ENCODE results near the gene FILIP1L. TPM values are rescaled to one million over a fixed set of nuclear protein-coding genes. Genes with fewer than 3 reads are reported as not detected.

FILIP1L gene
- total RNA-seq, 1 donor from 2014 or later = 0.15 TPM

DNA sequence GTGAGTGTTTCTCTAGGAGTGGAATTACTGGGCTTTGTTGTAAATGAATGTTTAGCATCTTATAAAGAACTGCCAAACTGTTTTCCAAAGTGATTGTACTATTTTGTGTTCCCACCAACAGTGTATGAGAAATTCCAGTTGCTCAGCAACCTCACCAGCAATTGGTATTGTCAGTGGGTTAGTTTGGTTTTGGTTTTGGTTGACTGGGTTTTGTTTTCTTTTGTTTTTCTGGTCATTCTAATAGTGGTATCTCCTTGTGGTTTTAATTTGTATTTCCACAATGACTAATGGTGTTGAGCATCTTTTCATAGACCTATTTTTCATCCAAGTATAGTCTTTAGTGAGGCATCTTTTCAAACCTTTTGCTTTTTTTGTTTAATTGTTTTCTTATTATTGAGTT is 27.1 kb downstream of the FILIP1L start:
- Histone ChIP-seq H3K9me3 (ENCODE audit: low read depth) (no peaks in the 10 kb centered on the region), H3K4me3 (no peak overlapping the region), H2AFZ (replicated peaks) (no peak overlapping the region), H3K9ac (no peak overlapping the region), H3K79me2 (ENCODE audit: low read depth) (no peaks in the 10 kb centered on the region), H4K20me1 (ENCODE audit: low read depth) (no peaks in the 10 kb centered on the region), H3K27me3 (no peaks in the 10 kb centered on the region), H3K4me1 (peaks cover 6% of the 10 kb centered on the region), H3F3A (ENCODE audit: low read depth) (no peaks in the 10 kb centered on the region), H3K4me2 (no peak overlapping the region), H3K36me3 (no peaks in the 10 kb centered on the region), H3K27ac (no peak overlapping the region)
- DNase-seq (ENCODE audit: low spot score) = no peak
- peaks cover 50% of the 10 kb centered on the region for H3K4me1 Mint-ChIP-seq
- TF ChIP-seq EZH2phosphoT487 (IDR thresholded peaks at IDR 0.05) (no peak), EZH2 (IDR thresholded peaks at IDR 0.05) (no peak)
- TF ChIP-seq, protein P1, sequence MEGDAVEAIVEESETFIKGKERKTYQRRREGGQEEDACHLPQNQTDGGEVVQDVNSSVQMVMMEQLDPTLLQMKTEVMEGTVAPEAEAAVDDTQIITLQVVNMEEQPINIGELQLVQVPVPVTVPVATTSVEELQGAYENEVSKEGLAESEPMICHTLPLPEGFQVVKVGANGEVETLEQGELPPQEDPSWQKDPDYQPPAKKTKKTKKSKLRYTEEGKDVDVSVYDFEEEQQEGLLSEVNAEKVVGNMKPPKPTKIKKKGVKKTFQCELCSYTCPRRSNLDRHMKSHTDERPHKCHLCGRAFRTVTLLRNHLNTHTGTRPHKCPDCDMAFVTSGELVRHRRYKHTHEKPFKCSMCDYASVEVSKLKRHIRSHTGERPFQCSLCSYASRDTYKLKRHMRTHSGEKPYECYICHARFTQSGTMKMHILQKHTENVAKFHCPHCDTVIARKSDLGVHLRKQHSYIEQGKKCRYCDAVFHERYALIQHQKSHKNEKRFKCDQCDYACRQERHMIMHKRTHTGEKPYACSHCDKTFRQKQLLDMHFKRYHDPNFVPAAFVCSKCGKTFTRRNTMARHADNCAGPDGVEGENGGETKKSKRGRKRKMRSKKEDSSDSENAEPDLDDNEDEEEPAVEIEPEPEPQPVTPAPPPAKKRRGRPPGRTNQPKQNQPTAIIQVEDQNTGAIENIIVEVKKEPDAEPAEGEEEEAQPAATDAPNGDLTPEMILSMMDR (IDR thresholded peaks at IDR 0.05) = no peak
- no peaks in the 10 kb centered on the region for H3K27me3 Mint-ChIP-seq (ENCODE audit: insufficient read depth, low read depth)
- no peaks in the 10 kb centered on the region for H3K9me3 Mint-ChIP-seq
- peak overlapping the region; percentile 97 for H3K27ac Mint-ChIP-seq
- peak overlapping the region; percentile 37 for H3K4me3 Mint-ChIP-seq
- peaks cover 4% of the 10 kb centered on the region for H3K36me3 Mint-ChIP-seq

DNA sequence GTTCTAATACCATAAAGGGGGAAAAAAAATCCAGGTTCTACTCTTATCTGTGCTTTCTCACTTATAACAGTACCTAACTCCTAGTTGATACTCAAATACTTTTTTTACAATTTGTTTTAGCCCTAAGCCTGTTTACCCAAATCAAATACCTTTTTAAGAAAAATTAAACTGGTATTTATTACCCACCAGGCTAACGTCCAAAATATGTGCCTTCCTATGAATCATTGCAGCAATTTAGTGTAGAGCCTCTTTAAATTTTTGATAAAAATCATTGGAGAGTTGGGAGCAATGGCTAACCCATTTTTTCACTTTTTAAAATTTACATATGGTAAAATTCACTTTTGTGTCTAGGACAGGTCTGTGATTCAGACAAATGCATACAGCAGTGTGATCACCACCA is 27.9 kb downstream of the FILIP1L start:
- H2AFZ ChIP-seq (replicated peaks) = no peak overlapping the region
- H3K4me3 ChIP-seq = no peak overlapping the region
- H3K9ac ChIP-seq = no peak overlapping the region
- H3K27me3 ChIP-seq = no peaks in the 10 kb centered on the region
- H3K27ac Mint-ChIP-seq = peak overlapping the region; percentile 97
- no peak overlapping the region for H3K4me2 ChIP-seq
- DNase-seq (ENCODE audit: low spot score) = no peak
- no peaks in the 10 kb centered on the region for H3K27me3 Mint-ChIP-seq (ENCODE audit: insufficient read depth, low read depth)
- H4K20me1 ChIP-seq (ENCODE audit: low read depth) = no peaks in the 10 kb centered on the region
- H3K27ac ChIP-seq = no peak overlapping the region
- H3K4me1 ChIP-seq = peaks cover 6% of the 10 kb centered on the region
- TF ChIP-seq EZH2 (IDR thresholded peaks at IDR 0.05) = no peak
- no peak for TF ChIP-seq EZH2phosphoT487 (IDR thresholded peaks at IDR 0.05)
- TF ChIP-seq, protein P1 (IDR thresholded peaks at IDR 0.05) = no peak
- H3K4me1 Mint-ChIP-seq = peaks cover 50% of the 10 kb centered on the region
- H3K4me3 Mint-ChIP-seq = no peak overlapping the region
- peaks cover 4% of the 10 kb centered on the region for H3K36me3 Mint-ChIP-seq
- no peaks in the 10 kb centered on the region for H3F3A ChIP-seq (ENCODE audit: low read depth)
- no peaks in the 10 kb centered on the region for H3K36me3 ChIP-seq
- H3K9me3 Mint-ChIP-seq = no peaks in the 10 kb centered on the region
- H3K9me3 ChIP-seq (ENCODE audit: low read depth) = no peaks in the 10 kb centered on the region
- no peaks in the 10 kb centered on the region for H3K79me2 ChIP-seq (ENCODE audit: low read depth)

DNA sequence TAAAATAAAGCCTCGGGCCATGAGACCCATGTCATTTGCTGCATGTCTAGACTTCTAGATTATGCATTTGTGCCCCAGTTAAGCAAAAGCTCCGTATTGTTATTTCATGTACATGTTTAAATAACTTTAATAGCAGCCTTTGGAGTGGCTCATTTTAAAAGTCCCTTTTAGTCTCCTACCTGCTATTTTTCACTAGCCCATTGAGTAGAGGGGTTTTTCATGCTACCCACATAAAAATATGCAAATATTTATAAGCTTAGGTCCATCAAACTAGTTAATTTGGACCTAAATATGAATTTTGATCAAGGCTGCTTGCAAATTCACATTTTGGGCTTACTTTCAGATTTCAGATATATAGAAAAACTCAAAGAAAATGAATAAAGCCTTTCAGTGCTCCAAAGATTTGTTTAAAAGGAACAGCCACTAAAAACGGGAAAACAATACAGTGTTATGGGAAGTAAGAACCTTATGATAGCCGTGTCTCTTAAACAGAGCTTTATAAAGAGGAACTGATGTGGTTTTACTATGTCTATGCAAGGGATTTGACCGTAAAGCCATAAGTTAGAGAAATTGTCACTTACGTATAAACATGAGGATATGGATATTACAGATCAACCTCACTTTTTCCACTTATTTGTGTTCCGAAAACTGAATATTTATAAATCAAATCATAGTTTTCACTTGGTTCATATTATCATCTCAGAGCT is 30.0 kb downstream of the FILIP1L start:
- Mint-ChIP-seq H3K27ac (no peak overlapping the region), H3K4me3 (no peak overlapping the region), H3K27me3 (ENCODE audit: insufficient read depth, low read depth) (no peaks in the 10 kb centered on the region), H3K36me3 (peaks cover 6% of the 10 kb centered on the region), H3K9me3 (peaks cover 4% of the 10 kb centered on the region), H3K4me1 (peaks cover 42% of the 10 kb centered on the region)
- Histone ChIP-seq H3K27ac (no peak overlapping the region), H3K36me3 (no peaks in the 10 kb centered on the region), H2AFZ (replicated peaks) (no peak overlapping the region), H3K4me3 (no peak overlapping the region), H3F3A (ENCODE audit: low read depth) (no peaks in the 10 kb centered on the region), H3K27me3 (no peaks in the 10 kb centered on the region), H3K4me2 (no peak overlapping the region), H3K79me2 (ENCODE audit: low read depth) (no peaks in the 10 kb centered on the region), H3K9me3 (ENCODE audit: low read depth) (no peaks in the 10 kb centered on the region), H3K4me1 (no peaks in the 10 kb centered on the region), H4K20me1 (ENCODE audit: low read depth) (no peaks in the 10 kb centered on the region), H3K9ac (no peak overlapping the region)
- DNase-seq (ENCODE audit: low spot score) = no peak
- TF ChIP-seq, protein P1 (IDR thresholded peaks at IDR 0.05) = no peak
- no peak for TF ChIP-seq EZH2 (IDR thresholded peaks at IDR 0.05)
